H9 (cell line): ENCODE data around the gene B9D2. TPM values are rescaled to one million over a fixed set of nuclear protein-coding genes. Genes with fewer than 3 reads are reported as not detected.

Experiments
- DNase-seq: peaks from one replicate; pipeline ENCODE4 v3.0.0-alpha.2; 2017
- H2AFZ ChIP-seq: one replicate; pipeline ENCODE4 v1.6.1; 2013; ENCODE audit warnings: mild to moderate bottlenecking, low read length, control low read depth, moderate library complexity
- H2AK5ac ChIP-seq: 2 replicates; pipeline ENCODE4 v1.6.1; 2013; ENCODE audit warnings: low read length, control low read depth, mixed read lengths; ENCODE audit not compliant: insufficient read length
- H2BK120ac ChIP-seq: one replicate; pipeline ENCODE4 v1.6.1; 2013; ENCODE audit warnings: low read depth, mild to moderate bottlenecking, low read length, control low read depth, inconsistent platforms; ENCODE audit not compliant: poor library complexity, severe bottlenecking
- H2BK12ac ChIP-seq: 2 replicates; pipeline ENCODE4 v1.6.1; 2013; ENCODE audit warnings: low read length, control low read depth, mixed read lengths, low read depth; ENCODE audit not compliant: insufficient read length
- H2BK15ac ChIP-seq: 2 replicates; pipeline ENCODE4 v1.6.1; 2013; ENCODE audit warnings: low read depth, low read length, control low read depth
- H2BK20ac ChIP-seq: one replicate; pipeline ENCODE4 v1.6.1; 2013; ENCODE audit warnings: low read depth, mild to moderate bottlenecking, low read length, control low read depth, inconsistent platforms; ENCODE audit not compliant: poor library complexity, severe bottlenecking
- H2BK5ac ChIP-seq: 2 replicates; pipeline ENCODE4 v1.6.1; 2013; ENCODE audit warnings: low read length, control low read depth, mixed read lengths; ENCODE audit not compliant: insufficient read length
- H3K14ac ChIP-seq: 2 replicates; pipeline ENCODE4 v1.6.1; 2013; ENCODE audit warnings: low read length, control low read depth; ENCODE audit not compliant: insufficient read depth
- H3K18ac ChIP-seq: 2 replicates; pipeline ENCODE4 v1.6.1; 2013; ENCODE audit warnings: low read depth, mild to moderate bottlenecking, mixed read lengths, low read length, control low read depth; ENCODE audit not compliant: insufficient read length
- H3K23ac ChIP-seq: 2 replicates; pipeline ENCODE4 v1.6.1; 2013; ENCODE audit warnings: low read length, control low read depth, mixed read lengths, low read depth; ENCODE audit not compliant: insufficient read length
- H3K23me2 ChIP-seq: 2 replicates; pipeline ENCODE4 v1.6.1; 2013; ENCODE audit warnings: low read depth, mild to moderate bottlenecking, mixed read lengths, low read length, control low read depth; ENCODE audit not compliant: insufficient read length, poor library complexity, severe bottlenecking
- H3K27ac ChIP-seq: 2 replicates; pipeline ENCODE4 v1.5.1; 2013; ENCODE audit warnings: low read length, control low read depth, mixed read lengths, low read depth; ENCODE audit not compliant: insufficient read length
- H3K27me3 ChIP-seq: 2 replicates; pipeline ENCODE4 v1.6.1; 2013; ENCODE audit warnings: low read length, control low read depth, inconsistent platforms; ENCODE audit not compliant: insufficient read depth
- H3K4ac ChIP-seq: 2 replicates; pipeline ENCODE4 v1.6.1; 2013; ENCODE audit warnings: low read depth, mild to moderate bottlenecking, control low read depth, inconsistent platforms, low read length, moderate library complexity
- H3K4me1 ChIP-seq: 2 replicates; pipeline ENCODE4 v1.6.1; 2013; ENCODE audit warnings: low read length, control low read depth, inconsistent platforms; ENCODE audit not compliant: insufficient read depth
- H3K4me2 ChIP-seq: 2 replicates; pipeline ENCODE4 v1.6.1; 2013; ENCODE audit warnings: low read length, control low read depth, mixed read lengths; ENCODE audit not compliant: insufficient read length, insufficient read depth
- H3K56ac ChIP-seq: 2 replicates; pipeline ENCODE4 v1.6.1; 2013; ENCODE audit warnings: low read depth, mild to moderate bottlenecking, mixed read lengths, low read length, control low read depth; ENCODE audit not compliant: insufficient read length
- H3K79me1 ChIP-seq: 2 replicates; pipeline ENCODE4 v1.6.1; 2013; ENCODE audit warnings: low read depth, mild to moderate bottlenecking, moderate library complexity, low read length, control low read depth, inconsistent platforms; ENCODE audit not compliant: insufficient read depth, poor library complexity, severe bottlenecking
- H3K79me2 ChIP-seq: 2 replicates; pipeline ENCODE4 v1.6.1; 2013; ENCODE audit warnings: low read length, control low read depth, inconsistent platforms; ENCODE audit not compliant: insufficient read depth
- H3K9ac ChIP-seq: 2 replicates; pipeline ENCODE4 v1.6.1; 2013; ENCODE audit warnings: low read length, control low read depth, mixed read lengths; ENCODE audit not compliant: insufficient read length; ENCODE audit errors: extremely low read depth
- H3K9me3 ChIP-seq: one replicate; pipeline ENCODE4 v1.6.1; 2013; ENCODE audit warnings: low read depth, low read length, inconsistent platforms; ENCODE audit not compliant: control insufficient read depth
- H3T11ph ChIP-seq: one replicate; pipeline ENCODE4 v1.6.1; 2013; ENCODE audit warnings: mild to moderate bottlenecking, low read length, control low read depth, inconsistent platforms
- H4K20me1 ChIP-seq: one replicate; pipeline ENCODE4 v1.6.1; 2013; ENCODE audit not compliant: control insufficient read depth, insufficient read length, insufficient read depth
- H4K5ac ChIP-seq: 2 replicates; pipeline ENCODE4 v1.6.1; 2013; ENCODE audit warnings: low read depth, mild to moderate bottlenecking, mixed read lengths, low read length, control low read depth; ENCODE audit not compliant: insufficient read length
- H4K8ac ChIP-seq: replicated peaks from 2 replicates; pipeline ENCODE4 v1.6.1; 2013; ENCODE audit warnings: low read length, control low read depth, mixed read lengths, low read depth; ENCODE audit not compliant: insufficient read length
- H4K91ac ChIP-seq: 2 replicates; pipeline ENCODE4 v1.6.1; 2013; ENCODE audit warnings: low read depth, mild to moderate bottlenecking, moderate library complexity, mixed read lengths, low read length, control low read depth; ENCODE audit not compliant: insufficient read length
- H3K27ac Mint-ChIP-seq, 3 experiments: 2 replicates in 2 of 3; 3 replicates in 1 of 3; pipeline ENCODE4 v1.8.0; 2020 to 2021; ENCODE audit warnings: mixed read lengths in 3 of 3, mild to moderate bottlenecking in 1 of 3, moderate library complexity in 1 of 3
- H3K27me3 Mint-ChIP-seq: 2 replicates; pipeline ENCODE4 v1.8.0; 2021; ENCODE audit warnings: low read depth, mild to moderate bottlenecking, moderate library complexity, mixed read lengths
- H3K36me3 Mint-ChIP-seq, 3 experiments: 2 replicates in 2 of 3; 3 replicates in 1 of 3; pipeline ENCODE4 v1.8.0; 2020 to 2021; ENCODE audit warnings: low read depth in 3 of 3, mixed read lengths in 3 of 3; ENCODE audit not compliant: insufficient read depth in 1 of 3
- H3K4me1 Mint-ChIP-seq, 2 experiments: 2 replicates each; pipeline ENCODE4 v1.8.0; 2020; ENCODE audit warnings: mixed read lengths in 2 of 2
- H3K4me3 Mint-ChIP-seq, 2 experiments: 2 replicates in 1 of 2; 3 replicates in 1 of 2; pipeline ENCODE4 v1.8.0; 2020 to 2021; ENCODE audit warnings: mild to moderate bottlenecking in 2 of 2, mixed read lengths in 2 of 2, moderate library complexity in 1 of 2
- H3K9me3 Mint-ChIP-seq, 2 experiments: 2 replicates in 1 of 2; 3 replicates in 1 of 2; pipeline ENCODE4 v1.8.0; 2020; ENCODE audit warnings: mild to moderate bottlenecking in 2 of 2, mixed read lengths in 2 of 2, moderate library complexity in 1 of 2
- WGBS: extraction: QIAGEN DNeasy Blood & Tissue Kit; methylation state at CpG from one replicate; pipeline ENCODE4 v1.1.7; 2013; ENCODE audit warnings: missing lambda C conversion rate, low lambda C conversion rate, mixed read lengths; ENCODE audit not compliant: insufficient read length; ENCODE audit errors: extremely low coverage; 5-methylcytosine and 5-hydroxymethylcytosine counted together
- total RNA-seq: library from RNA; stranded (reverse); gene quantifications from 2 replicates; pipeline ENCODE4 v1.2.1, GENCODE V29; 2021
- TF ChIP-seq, protein P1 (sequence below): fragments of 200-600 bp; sonication (generic); conservative IDR thresholded peaks from 3 replicates; pipeline ENCODE4 v1.8.0; 2021; ENCODE audit warnings: antibody characterized with exemption, mild to moderate bottlenecking

B9D2 gene
- total RNA-seq, 1 experiment from 2014 or later = 4.8 TPM

DNA sequence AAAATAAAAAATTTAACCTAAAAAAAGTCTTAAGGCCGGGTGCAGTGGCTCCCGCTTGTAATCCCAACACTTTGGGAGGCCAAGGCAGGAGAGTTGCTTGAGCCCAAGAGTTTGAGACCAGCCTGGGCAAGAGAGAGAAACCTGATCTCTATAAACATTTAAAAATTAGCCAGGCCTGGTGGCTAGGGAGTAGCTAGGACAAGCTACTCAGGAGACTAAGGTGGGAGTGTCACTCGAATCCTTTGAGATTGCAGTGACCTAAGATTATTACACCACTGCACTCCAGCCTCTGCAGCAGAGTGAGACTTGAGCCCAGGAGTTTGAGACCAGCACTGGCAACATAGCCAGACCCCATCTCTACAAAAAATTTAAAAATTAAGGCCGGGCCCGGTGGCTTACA is 52.9 kb downstream of the B9D2 start:
- H3K27me3 Mint-ChIP-seq = peaks cover 1% of the 10 kb centered on the region; the same call in 1 of the 2 replicates
- Histone ChIP-seq H4K20me1 (peaks cover 2% of the 10 kb centered on the region), H2AK5ac (no peak overlapping the region), H4K8ac (no peak overlapping the region), H2AFZ (no peak overlapping the region), H3K23me2 (peaks cover 12% of the 10 kb centered on the region), H3K79me2 (no peaks in the 10 kb centered on the region), H2BK15ac (no peak overlapping the region), H3K4ac (no peak overlapping the region), H3K27me3 (no peaks in the 10 kb centered on the region), H3K4me2 (peak overlapping the region; percentile 92), H4K5ac (no peak overlapping the region), H3K56ac (no peak overlapping the region), H3K18ac (no peak overlapping the region), H3K23ac (no peak overlapping the region), H2BK5ac (no peak overlapping the region), H2BK12ac (no peak overlapping the region), H2BK120ac (no peak overlapping the region), H3K27ac (no peak overlapping the region), H3K4me1 (no peaks in the 10 kb centered on the region), H3K14ac (no peak overlapping the region), H3T11ph (no peak overlapping the region), H3K9ac (peak overlapping the region; percentile 17), H4K91ac (no peak overlapping the region), H2BK20ac (no peak overlapping the region), H3K9me3 (no peaks in the 10 kb centered on the region), H3K79me1 (no peaks in the 10 kb centered on the region)
- peaks cover 20 to 33% of the 10 kb centered on the region in 2 experiments for H3K4me1 Mint-ChIP-seq
- peaks cover 19 to 49% (median 48%) of the 10 kb centered on the region in 3 experiments for H3K36me3 Mint-ChIP-seq
- TF ChIP-seq, protein P1, sequence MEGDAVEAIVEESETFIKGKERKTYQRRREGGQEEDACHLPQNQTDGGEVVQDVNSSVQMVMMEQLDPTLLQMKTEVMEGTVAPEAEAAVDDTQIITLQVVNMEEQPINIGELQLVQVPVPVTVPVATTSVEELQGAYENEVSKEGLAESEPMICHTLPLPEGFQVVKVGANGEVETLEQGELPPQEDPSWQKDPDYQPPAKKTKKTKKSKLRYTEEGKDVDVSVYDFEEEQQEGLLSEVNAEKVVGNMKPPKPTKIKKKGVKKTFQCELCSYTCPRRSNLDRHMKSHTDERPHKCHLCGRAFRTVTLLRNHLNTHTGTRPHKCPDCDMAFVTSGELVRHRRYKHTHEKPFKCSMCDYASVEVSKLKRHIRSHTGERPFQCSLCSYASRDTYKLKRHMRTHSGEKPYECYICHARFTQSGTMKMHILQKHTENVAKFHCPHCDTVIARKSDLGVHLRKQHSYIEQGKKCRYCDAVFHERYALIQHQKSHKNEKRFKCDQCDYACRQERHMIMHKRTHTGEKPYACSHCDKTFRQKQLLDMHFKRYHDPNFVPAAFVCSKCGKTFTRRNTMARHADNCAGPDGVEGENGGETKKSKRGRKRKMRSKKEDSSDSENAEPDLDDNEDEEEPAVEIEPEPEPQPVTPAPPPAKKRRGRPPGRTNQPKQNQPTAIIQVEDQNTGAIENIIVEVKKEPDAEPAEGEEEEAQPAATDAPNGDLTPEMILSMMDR = no peak
- peak overlapping the region in 1 of 3 experiments; percentile 23; a peak in 1 of 7 replicates for H3K27ac Mint-ChIP-seq
- H3K4me3 Mint-ChIP-seq = peak overlapping the region; percentile 92 to 98; a peak in 4 of 5 replicates
- WGBS = no CpG with 5 or more reads among the region's 5 CpGs
- DNase-seq = no peak
- H3K9me3 Mint-ChIP-seq = peaks cover 0 to 3% of the 10 kb centered on the region in 2 experiments; a peak in 1 of 5 replicates
